Right renal pelvis (tissue), 4 donors: ENCODE measurements around the gene CSNK1G2. TPM values are rescaled to one million over a fixed set of nuclear protein-coding genes. Genes with fewer than 3 reads are reported as not detected.

ENCODE experiments used
- DNase-seq, 4 donors: peaks; one replicate each; pipeline ENCODE4 v3.0.0-alpha.2; 2013; ENCODE audit warnings: low read depth in 4 of 4, low spot score in 3 of 4, missing footprints in 1 of 4
- polyA plus RNA-seq, 4 donors: library from polyadenylated mRNA; unstranded; fragments of 120-200 nt; gene quantifications; one replicate each; pipeline ENCODE4 v1.2.1, GENCODE V29; 2013; ENCODE audit not compliant: insufficient read length in 4 of 4

The CSNK1G2 gene
- polyA plus RNA-seq: 10 to 100 TPM; 51.2 to 73.3 (median 58.7) TPM

DNA sequence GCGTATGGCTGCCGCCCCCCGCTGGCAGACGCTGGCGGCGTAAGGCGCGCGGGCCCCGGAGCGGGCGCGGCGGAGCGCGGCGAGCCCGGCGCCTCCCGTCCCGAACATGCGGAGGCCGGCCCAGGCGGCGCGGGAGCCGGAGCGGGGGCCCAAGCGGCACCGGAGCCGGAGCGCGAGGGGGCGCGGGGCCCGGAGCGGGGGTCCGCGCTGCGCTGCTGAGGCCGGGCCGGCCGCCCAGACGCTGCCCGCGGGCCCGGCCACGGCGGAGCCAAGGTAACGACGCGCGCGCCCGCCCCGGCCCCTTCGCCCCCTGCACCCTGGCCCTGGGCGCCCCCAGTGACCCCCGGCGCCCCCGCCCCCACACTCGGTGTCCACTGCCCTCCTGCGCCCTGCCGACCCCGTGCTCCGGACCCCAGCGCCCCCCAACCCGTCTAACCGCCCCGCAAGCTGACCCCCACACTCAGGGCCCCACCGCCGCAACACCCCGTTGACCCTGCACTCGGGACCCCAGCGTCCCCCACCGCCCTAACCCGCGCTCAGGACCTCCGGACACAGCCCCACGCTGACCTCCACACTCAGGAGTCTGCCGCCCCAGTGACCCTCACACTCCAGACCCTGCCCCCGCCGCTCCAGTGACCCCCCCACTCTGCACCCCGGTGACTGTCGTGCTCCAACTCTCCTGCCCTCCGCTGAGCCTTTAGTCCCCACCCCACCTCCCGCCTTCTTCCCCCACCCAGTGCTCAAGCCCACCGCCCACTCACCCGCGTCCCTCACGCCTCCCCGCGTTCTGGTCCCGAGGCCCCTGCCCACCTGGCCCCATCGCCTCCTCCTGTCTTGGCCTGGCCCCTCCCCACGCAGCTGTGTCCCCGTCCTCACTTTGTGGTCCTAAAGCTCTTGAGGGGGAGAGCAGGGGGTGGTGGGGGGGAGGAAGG, at the start of gene CSNK1G2:
Gene CSNK1G2 (plus strand): TSS at position 27 of the 932 bp plus-strand sequence. CDS start 28,601 bp downstream, outside the sequence.
- DNase-seq: no peak

DNA sequence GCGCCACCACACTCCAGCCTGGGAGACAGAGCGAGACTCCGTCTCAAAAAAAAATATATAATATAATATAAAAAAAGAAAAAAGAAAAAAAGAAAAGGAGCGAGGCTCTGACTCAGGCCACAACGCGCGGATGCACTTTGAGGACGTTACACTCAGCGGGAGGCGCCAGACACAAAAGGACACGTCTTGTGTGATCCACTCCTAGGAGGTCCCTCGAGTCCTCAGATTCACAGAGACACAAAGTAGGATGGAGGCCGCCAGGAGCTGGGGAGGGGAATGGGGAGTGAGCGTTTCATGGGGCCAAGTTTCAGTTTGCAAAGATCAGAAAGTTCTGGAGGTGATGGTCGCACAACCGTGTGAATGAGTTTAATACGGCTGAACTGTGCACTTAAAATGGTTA, 47.2 kb upstream of the CSNK1G2 start:
- DNase-seq: no peak

DNA sequence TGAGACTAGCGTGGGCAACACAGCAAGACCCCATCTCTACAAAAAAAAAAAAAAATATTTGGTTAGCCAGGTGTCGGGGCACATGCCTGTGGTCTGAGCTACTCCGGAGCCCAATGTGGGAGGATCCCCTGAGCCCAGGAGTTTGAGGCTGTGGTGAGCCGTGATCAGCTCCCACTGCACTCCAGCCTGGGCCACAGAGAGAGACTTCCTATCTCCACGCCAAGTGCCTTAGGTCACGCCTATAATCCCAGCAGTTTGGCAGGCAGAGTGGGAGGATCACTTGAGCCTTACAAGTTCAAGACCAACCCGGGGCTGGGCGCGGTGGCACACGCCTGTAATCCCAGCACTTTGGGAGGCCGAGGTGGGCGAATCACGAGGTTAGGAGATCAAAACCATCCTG, 44.5 kb upstream of the CSNK1G2 start:
- no peak for DNase-seq

DNA sequence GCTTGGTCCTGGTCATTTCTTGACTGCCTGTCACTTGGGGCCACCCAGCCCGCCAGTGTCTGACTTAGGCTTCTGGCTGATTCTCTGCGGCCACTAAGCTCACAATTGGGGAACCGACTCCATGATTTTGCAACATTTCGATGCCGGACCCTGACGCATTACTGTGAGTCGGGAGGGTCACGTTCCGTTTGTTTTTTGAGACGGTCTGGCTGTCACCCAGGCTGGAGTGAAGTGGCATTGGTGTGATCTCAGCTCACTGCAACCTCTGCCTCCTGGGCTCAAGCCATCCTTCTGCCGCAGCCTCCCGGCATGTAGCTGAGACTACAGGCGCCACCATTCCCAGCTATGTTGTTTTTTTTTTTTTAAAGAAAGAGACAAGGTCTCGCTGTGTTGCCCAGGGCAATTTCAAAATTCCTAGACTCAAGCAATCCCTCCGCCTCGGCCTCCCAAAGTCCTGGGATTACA, 39.0 kb upstream of the CSNK1G2 start:
- no peak for DNase-seq

DNA sequence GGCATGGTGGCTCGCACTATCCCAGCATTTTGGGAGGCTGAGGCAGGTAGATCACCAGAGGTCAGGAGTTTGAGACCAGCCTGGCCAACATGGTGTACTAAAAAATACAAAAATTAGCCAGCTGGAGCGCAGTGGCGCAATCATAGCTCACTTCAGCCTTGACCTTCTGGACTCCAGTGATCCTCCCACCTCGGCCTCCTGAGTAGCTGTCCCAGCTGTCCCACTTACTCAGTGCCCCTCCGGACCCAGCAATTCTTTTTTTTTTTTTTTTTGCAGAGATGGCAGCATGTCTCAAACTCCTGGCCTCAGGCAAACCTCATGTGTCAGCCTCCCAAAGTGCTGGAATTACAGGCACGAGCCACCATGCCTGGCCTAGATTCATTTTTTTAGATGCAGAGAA, 38.0 kb upstream of the CSNK1G2 start:
- no peak for DNase-seq

DNA sequence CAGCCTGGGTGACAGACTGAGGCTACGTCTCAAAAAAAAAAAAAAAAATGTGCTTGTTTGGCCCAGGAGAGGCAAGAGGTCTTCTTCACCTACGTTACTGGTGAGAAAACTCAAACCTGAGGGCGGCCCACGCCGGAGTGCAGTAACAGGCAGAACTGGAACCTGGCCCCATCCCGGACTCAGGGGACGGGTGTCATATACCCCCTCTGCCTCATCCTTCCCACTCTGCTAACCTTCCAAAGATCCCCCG, 36.2 kb upstream of the CSNK1G2 start:
- DNase-seq: no peak

DNA sequence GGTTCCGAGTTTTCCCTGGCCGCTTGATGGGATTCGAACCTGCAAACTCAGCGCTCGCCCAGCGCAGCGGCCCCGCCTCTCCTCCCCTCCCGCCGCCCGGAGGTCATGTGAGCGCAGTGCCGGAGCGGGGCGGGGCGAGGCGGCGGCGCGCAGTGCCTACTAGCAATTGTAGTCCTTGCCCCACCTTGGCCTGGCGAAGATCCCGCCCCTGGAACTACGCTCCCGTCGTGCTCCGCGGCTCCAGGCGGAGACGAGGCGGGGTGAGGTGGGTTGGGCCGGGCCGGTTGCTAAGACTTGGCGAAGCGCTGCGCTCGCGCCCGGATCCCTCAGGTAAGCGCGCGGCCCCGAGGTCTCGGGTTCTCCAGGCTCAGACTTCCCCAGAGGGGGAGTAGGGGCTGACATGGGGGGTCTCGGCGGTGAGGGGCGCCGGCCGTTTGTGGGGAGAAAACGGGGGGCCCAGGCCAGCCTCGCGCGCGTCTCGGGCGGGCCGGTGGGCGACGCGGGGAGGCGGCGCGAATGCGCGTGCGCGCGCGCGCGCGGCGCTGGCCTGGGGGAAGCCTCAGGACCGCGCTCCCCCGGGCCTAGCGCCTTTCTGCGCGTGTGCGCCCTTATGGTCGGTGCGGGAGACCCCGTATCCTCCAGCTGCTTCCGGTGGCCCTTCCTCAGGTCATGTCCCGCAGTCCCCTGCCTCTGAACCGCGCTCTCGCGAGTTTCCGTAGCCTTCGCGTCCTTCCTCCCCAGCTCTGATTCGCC, 35.7 kb upstream of the CSNK1G2 start, which contains the start of the genes ADAT3 and SCAMP4:
Gene ADAT3 (plus strand): TSS at position 290 of the 753 bp plus-strand sequence. CDS start 6,649 bp downstream, outside the sequence.
Gene SCAMP4 (plus strand): TSS at position 290 of the 753 bp plus-strand sequence. CDS start 9,621 bp downstream, outside the sequence.
- peak; percentile 93 to 97 (median 96) for DNase-seq

DNA sequence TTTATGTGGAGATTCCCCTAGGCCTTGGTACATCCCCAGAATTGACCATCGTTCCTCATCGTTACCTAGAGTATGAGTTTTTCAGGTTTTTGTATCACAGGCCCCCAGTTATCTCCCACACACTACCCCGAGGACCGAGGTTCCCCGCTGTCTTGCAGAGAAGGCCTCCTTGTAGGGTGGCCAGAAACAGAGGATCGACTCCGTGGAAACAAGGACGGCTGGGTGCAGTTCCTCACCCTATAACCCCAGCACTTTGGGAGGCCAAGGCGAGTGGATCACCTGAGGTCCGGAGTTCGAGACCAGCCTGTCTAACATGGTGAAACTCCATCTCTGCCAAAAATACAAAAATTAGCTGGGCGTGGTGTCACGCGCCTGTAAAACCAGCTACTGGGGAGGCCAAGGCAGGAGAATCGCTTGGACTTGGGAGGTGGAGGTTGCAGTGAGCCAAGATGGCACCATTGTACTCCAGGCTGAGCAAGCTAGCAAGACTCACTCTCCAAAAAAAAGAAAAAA, 35.1 kb upstream of the CSNK1G2 start:
- DNase-seq: no peak

DNA sequence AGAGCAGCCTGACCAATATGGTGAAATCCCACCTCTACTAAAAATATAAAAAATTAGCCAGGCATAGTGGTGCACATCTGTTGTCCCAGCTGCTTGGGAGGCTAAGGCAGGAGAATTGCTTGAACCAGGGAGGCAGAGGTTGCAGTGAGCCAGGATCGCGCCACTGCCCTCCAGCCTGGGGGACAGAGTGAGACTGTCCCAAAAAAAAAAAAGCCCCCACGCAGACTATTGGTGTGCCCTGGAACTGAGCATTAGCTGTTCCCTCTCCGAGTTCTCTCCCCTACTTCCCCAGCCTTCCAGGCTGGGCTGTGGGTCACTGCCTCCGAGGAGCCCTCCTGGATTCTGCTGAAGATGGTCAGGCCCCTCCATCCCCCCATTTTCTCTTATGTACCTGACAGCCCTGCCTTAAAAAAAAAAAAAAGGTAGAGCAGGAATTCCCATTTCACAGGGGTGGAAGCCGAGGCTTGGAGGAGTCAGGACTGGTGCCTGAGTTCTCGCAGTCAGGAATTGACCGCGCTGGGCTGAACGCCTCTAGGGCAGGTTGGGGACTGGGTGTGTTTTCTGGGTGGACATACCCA, 33.9 kb upstream of the CSNK1G2 start:
- no peak for DNase-seq

DNA sequence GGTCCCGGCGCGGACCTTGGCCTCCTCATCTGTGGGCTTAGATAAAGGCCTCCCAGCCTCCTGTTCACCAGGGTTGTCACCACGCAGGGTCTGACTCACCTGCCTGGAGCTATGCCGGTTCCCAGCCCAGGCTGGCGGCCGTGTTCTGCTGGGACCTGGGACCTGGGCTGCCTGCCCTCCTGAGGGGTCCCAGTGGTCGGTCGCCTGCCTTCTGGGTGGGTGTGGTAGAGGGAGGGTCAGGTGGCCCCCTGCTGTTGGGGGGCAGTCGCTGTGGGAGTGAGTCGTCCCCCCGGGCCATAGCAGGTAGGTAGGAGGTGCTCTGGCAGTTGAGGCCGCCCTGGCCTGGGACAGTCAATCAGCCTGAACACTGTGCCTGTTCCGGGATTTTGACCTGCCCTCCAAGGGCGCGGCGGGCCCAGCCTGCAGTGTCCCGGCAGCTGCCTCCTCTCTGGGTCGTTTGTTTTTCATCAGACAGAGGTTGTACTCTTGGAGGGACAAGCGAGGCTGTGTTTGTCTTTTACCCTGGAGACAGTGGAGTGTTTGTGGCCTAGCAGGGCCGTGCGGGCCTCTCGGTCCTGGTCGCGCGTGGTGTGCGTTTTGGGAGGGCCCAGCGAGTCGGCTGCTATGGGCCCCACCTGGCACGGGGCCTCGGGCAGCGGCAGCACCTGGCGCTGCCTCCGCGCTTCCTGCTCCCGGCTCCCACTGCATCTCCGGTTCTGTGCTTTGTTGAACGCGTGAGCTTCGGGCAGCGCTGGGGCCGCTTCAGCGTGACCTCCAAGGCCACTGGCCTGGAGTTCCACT, 33.2 kb upstream of the CSNK1G2 start:
- no peak for DNase-seq

DNA sequence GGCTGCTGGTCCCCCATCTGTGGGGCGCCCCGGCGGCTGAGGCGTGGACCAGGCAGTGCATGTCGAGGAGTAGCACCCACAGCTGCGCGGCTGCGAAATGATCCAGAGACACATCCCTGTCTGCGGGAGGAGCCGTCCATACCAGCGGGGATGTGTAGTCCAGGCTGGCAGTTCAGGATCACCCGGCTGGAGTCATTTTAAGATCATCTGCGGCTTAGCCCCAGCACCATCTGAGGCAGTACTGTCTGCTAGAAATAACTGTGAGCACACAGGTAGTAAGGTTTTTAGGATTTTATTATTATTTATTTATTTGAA, 32.7 kb upstream of the CSNK1G2 start:
- DNase-seq: no peak

DNA sequence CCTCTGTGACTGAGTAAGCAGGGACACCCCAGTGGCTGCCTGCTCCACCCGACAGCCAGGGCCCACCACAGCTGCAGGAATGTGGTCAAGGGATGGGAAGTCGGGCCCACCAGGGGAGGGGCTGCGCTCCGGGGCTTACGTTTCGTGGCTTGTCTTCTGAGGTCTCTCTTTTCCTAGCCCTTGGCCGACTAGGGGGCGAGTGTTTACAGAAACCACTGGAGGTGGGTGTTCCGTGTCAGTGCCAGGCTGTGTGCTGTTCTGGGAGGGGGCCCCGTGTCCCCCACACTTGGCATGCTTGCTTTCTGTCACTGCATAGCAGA, 31.3 kb upstream of the CSNK1G2 start:
- DNase-seq: no peak

DNA sequence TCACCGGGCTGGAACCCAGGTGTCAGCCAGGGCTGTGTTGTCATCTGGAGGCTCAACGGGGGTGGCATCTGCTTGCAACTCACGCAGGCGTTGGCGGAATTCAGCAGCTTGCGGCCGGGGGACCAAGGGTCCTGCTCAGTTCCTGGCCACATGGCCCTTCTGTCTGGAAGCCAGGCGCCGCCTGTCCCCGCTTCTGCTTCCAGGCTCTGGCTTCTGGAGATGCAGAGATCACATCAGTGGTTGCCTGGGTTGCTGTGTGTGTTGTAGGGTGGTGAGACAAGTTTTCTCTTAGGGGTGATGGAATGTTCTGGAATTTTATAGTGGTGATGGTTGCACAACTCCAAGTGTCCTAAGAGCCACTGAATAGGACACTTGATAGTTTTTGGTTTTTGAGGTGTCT, 30.8 kb upstream of the CSNK1G2 start:
- DNase-seq: no peak

DNA sequence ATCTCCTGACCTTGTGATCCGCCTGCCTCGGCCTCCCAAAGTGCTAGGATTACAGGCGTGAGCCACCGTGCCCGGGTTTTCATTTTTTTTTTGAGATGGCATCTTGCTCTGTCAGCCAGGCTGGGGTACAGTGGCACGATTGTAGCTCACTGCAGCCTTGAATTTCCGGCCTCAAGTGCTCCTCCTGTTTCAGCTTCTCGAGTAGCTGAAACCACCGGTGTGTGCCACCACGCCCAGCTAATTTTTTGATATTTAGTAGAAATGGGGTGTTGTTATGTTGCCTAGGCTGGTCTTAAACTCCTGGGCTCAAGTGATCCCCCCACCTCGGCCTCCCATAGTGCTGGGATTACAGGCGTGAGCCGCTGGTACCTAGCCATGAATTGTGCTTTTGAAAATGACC, 29.9 kb upstream of the CSNK1G2 start:
- DNase-seq: no peak

DNA sequence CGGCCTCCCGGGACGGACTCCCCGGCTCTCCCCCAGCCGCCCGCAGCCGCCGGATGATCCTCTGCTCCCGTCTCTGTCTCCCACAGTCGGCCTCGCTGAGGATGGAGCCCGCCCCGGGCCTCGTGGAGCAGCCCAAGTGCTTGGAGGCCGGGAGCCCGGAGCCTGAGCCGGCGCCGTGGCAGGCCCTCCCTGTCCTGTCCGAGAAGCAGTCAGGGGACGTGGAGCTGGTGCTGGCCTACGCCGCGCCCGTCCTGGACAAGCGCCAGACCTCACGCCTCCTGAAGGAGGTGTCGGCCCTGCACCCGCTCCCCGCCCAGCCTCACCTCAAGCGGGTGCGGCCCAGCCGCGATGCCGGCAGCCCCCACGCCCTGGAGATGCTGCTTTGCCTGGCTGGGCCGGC, 29.0 kb upstream of the CSNK1G2 start:
- DNase-seq: no peak

DNA sequence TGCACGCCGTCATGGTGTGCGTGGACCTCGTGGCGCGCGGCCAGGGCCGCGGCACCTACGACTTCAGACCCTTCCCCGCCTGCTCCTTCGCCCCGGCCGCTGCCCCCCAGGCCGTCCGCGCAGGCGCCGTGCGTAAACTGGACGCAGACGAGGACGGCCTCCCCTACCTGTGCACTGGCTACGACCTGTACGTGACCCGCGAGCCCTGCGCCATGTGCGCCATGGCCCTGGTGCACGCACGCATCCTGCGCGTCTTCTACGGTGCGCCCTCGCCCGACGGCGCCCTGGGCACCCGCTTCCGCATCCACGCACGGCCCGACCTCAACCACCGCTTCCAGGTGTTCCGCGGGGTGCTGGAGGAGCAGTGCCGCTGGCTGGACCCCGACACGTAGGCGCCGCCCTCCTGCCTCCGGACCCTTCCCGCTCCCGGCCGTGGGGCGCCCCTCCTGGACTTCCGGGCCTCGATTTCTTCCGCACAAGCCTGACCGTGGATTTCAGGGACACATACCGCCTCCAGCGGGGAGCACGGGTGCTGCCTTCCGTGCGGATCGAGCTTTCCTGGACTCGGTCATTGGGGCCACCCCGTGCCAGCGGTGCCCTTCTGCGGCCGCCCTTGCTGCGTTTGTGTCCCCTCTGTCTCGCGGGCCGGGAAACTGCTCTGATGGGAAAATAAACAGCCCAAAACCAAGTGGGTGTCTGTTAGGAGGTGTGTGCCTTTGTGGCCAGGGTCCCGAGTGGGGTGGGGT, 28.0 kb upstream of the CSNK1G2 start:
- DNase-seq: no peak

DNA sequence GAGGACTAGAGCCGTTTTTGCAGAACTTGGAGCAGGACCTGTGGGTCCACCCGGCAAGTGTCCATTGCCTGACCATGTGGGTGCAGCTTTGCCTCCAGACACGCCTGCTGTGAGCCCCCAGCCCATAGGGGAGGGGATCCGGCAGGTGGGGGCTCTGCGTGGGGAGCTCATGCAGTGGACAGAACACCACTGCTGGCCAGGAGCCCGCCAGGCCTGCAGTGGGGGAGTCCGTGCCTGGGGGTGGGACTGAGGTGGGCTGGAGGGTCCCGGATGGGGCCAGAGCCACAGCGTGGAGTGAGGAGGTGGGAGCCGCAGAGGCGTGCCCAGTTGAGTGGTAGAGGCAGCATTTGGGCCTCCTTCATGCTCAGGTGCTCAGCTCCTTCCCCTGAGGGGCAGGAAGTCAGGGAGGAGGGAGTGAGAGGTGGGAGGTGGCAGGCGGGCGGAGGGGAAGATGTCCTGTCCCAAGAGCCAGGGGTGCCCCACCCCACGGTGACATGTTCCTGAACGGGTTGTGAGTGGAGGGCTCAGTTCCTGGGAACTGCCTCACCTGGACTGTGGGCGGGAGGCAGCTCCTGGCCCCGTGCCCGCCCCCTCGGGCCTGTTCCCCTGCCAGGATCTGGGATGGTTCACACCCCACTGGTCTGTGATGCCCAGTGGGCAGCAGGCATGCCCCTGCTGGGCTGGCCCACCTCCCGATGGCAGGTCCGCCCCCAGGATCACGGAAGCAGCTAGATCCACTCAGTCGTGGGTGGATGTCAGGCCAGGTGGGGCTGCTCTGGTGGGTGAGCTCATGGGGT, 27.0 kb upstream of the CSNK1G2 start:
- no peak for DNase-seq

DNA sequence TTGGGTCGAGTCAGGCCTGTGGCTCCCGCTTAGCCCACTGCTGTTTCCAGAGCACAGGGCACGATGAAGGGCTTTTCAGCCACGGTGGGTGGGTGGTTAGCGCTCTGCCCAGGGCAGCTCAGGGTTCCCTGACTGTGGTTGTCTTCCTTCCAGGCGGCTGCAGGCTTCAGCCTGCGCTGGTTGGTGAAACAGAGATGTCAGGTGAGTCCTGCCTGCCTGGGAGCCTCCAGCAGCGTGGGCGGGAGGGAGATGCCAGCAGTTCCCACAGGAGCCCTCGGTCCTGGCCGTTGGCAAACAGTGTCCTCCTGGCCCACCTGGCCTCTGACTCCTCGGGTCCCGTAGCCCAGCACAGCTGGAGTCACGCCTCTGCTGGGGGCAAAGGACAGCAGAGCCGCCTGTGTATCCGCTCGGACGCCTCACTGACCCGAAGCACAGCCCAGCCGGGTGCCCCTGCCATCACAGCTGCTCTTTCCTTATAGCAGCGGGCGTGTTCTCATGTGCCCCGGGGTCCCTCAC, 26.1 kb upstream of the CSNK1G2 start:
- no peak for DNase-seq

DNA sequence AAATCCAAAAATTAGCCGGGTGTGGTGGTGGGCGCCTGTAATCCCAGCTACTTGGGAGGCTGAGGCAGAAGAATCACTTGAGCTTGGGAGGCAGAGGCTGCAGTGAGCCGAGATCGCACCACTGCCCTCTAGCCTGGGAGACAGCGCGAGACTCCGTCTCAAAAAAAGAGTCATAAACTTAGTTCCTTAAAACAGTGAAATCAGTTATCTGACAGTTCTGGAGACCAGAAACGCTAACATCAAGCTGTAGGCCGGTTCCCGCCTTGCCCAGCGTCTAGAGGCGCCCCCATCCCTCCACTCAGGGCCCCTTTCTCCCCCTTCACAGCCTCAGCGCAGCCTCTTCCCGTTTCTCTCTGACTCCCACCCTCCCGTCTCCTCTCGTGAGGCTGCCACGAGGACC, 23.8 kb upstream of the CSNK1G2 start:
- DNase-seq: no peak
